Activated CD4-positive, CD25-positive, alpha-beta regulatory T cell treated with anti-CD3 and anti-CD28 coated beads, Interleukin-2, amount 50 U/mL, for 16 hours (primary cell): ENCODE data around the gene CITED4.

Experiments
- DNase-seq: peaks from one replicate; pipeline ENCODE4 v3.0.0-alpha.2; 2020; ENCODE audit warnings: low read depth, low spot score

CITED4 gene

DNA sequence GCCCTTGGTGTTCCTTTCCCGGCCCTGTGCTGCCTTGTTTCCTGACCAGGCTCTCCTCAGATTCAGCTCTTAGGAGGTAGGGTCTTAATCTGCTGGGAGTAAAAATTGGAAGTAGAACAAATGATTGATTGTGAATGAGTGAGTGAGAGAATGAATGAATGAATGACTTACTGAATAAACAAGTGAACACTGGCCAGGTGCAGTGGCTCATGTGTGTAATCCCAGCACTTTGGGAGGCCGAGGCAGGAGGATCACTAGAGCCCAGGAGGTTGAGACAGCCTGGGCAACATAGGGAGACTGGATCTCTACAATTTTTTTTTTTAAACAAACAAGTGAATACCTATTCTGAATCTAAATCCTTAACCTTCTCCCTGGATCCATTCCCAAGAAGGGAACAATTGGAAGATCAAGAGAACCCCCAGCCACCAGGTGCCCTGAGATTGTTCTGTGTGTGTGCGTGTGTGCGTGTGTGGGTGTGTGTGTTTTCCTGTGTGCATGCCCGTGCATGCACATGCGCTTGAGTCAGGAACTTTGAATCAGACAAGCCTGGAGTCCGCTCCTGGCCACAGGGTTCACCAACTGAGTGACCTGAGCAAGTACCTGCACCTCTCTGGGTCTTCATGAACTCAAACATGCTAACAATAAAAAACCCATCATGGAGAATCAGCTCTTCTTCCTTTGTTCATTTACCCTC, 24.3 kb upstream of the CITED4 start:
- DNase-seq, result no peak

- no peak for DNase-seq
These were observed 22.1 kb upstream of the CITED4 start for GRCh38 chr1:40884055-40884795.

GRCh38 chr1:40880813-40881549, 18.8 kb upstream of the CITED4 start:
- no peak for DNase-seq

DNA sequence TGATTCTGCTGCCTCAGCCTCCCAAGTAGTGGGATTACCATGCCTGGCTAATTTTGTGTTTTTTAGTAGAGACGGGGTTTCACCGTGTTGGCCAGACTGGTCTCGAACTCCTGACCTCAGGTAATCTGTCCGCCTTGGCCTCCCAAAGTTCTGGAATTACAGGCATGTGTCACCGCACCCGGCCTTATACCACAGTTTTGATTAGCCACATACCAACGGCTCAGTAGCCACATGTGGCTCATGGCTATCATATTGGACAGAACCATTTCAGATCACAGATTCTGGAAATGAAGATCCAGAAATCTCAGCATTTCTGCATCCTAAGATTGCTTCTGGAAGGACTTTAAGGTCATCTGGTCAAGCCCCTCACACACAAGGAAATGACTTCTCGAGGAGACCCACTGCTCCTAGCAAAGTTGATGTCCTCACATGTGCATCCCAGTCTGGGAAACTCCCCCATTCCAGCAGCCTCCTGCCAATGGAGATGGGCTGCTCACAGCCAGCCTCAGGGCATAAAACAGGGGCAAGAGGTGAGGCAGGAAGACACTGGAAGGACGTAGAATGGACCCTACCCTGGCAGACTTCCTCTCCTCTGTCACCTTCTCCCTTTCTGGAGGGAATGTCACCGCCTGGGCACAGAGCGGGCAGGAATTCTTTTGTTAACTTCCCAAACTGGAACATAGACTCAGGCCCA, 17.5 kb upstream of the CITED4 start:
- no peak for DNase-seq

- DNase-seq, result no peak
These were observed 16.7 kb upstream of the CITED4 start for GRCh38 chr1:40878906-40879305.

DNA sequence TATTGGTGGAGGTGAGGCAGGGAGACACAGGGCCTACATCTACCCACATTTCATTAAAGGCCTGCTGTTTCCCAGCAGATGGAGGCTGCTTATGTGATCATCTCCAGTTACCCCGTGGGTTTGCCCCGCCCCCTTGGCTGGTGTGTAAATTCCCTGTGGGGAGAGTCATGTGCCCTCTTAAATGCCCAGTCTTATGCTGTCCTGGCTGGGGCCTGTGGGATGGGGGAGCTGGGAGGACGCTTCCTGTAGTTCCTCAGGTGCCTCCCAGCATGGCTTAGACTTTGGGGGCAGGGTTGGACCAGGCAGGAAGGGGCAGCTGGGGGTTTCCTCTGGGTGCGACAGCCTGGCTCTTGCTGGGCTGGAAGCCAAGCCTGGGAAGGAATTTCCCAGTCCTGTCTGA, 15.5 kb upstream of the CITED4 start:
- DNase-seq, result no peak

DNA sequence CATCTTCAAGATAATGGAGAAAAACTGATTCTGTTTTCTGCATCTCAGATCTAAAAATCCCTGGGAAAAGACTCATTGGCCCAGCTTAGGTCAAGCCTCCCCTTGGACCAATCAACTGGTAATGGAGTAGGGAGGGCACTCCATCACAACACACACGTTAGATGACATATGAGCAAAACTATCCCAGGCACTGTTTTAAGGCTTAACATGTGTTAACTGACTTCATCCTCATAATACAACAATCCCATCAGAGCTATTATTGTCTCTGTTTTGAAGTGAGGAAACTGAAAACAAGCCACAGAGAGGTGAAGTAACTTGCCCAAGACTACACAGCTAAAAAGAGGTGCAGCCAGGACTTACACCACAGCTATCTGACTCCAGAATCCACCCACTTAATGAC, 14.7 kb upstream of the CITED4 start:
- DNase-seq, result no peak

DNA sequence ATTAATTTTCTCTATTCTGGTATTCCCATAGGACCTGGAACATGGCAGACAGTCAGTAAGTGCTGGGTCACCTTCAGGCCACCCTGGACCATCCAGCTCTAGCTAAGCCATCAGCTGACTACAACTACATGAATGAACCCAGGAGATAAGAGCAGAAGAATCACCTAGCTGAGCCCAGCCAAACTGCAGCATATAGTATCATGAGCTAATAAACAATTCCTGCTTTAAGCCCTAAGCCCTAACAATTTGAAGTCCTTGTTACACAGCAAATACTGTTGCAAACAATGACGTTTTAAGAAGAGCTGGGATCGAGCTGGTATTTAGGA, 14.2 kb upstream of the CITED4 start:
- no peak for DNase-seq

GRCh38 chr1:40873863-40874472, 11.8 kb upstream of the CITED4 start:
- DNase-seq, result no peak

DNA sequence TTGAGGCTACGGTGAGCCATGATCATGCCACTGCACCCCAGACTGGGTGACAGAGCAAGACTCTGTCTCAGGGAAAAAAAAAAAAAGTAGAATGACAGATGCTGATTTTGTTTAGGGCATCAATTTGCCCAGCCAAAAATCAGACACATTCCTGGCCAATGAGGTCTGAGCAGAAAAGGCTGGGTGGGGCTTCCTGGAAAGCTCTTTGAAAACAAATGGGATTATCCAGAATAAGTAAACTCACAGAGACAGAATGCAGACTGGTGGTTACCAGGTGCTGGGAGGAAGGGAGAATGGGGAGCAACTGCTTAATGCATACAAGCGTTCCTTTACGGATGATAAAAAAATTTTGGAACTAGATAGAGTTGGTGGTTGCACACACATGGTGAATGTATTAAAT, 10.1 kb upstream of the CITED4 start:
- no peak for DNase-seq

- no peak for DNase-seq
These were observed 8.1 kb upstream of the CITED4 start for GRCh38 chr1:40870135-40870728.

GRCh38 chr1:40868051-40868723, 6.0 kb upstream of the CITED4 start:
- DNase-seq, result no peak

- no peak for DNase-seq
These were observed 749 bp downstream of the CITED4 start for GRCh38 chr1:40861224-40862003.

DNA sequence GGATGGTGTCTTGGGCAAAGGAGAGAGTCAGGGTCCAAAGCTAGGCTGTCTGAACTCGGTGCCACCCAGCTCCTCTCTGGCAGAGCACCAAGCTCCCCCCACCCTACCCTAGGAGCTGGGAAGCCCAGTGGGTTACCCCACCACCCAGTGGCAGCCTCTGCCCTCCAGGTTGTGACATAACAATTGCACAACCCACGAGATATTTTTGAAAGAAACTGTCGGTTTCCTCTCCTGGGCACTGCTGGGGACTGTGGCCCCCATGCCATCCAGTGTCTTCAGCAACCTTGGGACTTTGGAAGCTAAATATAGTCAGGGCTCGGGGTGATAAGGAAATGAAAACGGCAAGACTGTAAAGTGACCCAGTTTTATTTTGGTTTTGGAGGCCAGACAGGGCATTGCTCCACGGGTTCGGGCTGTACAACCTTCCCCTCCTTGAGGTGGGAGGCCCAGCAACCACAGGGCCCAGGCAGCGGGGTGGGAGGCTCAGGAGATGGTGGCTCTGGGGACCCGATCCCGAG, 1.4 kb downstream of the CITED4 start:
- no peak for DNase-seq

DNA sequence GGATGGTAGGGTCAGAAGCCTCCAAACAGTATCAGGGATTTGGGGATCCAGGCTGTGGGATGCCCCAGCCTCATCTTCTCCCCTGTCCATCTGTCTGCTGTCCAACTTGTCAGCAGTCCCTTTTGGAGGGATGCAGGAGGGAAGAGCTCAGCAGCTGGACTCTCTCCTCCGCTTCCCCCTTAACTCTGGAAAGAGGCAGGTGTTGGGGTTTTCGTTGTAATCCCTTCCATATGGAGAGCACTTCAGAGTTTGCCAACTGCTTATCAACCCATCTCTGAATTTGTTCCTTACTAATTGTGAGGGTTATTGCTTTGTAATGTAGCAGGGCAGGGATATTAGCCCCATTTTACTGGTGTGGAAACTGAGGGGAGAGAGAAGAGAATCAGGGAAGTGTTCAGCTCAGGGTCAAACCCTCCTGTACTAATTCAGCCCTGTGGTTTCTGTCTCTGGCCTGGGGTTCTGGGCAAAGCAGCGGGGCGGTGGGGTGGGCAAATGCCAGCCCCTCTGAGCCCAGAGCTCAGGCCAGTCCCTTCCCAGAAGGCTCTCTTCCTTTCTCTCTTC, 3.2 kb downstream of the CITED4 start:
- DNase-seq, result no peak

DNA sequence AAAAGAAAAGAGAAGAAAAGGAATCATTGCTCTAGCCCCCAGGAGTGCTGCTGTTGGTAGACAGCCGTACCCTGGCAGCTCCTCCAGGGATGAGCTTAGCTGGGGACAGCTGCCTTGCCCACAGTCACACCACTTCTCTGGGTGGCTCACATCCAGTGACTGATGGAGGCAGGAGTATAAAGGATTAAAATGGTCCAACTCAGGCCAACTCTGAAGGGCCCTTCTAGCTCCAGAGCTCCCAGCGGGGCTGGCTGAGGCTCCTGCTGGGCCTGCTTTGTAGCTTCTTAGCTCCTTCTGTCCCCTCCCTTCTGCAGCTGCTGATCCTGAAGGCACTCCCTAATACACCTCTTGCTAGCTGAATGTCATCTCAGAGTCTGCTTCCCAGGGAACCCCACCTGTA, 4.4 kb downstream of the CITED4 start:
- no peak for DNase-seq

DNA sequence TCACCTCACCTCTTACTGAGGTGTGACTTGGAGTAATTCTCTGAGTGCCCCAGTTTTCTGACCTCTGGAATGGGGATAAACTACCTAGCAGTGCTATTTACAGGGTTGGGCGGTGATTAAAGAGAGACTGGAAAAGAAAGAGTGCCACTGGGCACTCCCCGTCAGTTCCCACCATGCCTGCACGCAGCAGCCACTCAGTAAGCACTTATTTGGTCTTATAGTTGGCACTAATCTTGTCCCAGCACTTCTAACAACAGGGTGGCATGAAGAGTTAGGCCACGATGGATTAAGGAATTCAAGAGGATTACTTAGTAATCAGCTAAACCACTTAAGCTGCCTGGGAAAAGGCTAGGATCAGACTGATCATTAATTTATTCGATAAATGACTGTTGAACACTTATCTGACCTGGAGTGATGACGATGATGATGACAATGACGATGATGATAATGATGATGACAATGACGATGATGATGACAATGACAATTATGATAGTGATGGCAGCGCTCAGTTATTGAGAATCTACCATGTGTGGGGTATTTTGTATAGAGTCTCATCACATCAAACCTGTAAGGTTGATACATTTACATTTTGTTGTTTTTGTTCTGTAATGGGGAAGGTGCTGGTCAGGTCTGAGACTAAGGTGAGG, 5.4 kb downstream of the CITED4 start:
- DNase-seq, result no peak

DNA sequence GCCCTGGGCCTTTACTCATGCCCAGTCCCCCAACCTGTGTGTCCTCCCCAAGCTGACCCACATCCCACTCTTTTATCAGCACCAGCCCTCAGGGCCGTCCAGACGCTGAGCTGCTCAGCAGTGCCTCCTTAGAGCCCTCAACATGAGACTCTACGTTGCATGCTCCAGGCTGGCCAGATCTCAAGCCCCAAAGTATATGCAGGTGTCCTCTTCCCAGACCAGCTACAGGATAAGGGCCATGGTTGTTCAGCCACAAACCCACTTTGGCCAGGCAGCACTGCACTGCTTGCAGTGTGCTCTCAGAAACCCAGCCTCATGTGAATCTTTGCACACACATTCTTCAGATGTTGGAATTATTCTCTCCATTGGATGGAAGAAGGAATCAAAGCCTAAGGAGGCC, 6.0 kb downstream of the CITED4 start:
- no peak for DNase-seq

DNA sequence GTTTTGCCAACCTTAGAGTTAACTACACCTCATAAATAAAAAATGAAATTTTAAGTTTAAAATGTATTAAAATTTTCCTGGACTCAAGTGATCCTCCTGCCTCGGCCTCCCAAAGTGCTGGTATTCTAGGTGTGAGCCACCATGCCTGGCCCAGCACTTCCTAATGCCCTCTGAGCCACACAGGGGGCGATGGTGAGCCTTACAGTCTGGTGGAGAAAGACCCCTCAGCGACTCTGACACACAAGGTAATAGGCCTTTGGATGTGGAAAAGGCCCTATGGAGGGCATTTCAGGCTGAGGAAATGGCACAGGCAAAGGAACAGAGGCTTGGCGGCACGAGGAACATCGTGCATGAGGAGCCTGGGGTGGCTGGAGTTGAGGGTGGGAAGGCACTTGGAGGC, 6.7 kb downstream of the CITED4 start:
- no peak for DNase-seq
